IMR-90 (cell line): Measurements from ENCODE around the gene YPEL3.

ENCODE experiments used
- BHLHE40 ChIP-seq: fragments of 150-350 bp; IDR thresholded peaks from 2 replicates; pipeline ENCODE4 v1.6.1; 2016; ENCODE audit warnings: mild to moderate bottlenecking, low read depth, low read length
- CTCF ChIP-seq: conservative IDR thresholded peaks from 2 replicates; pipeline ENCODE4 v1.5.1; 2012; ENCODE audit warnings: mild to moderate bottlenecking, low read depth, low read length, improper control_type of control experiment
- FOS ChIP-seq: fragments of 150-350 bp; IDR thresholded peaks from 2 replicates; pipeline ENCODE4 v1.6.1; 2016; ENCODE audit warnings: low read depth, low read length
- MAFK ChIP-seq: IDR thresholded peaks from 2 replicates; pipeline ENCODE4 v1.6.1; 2012; ENCODE audit warnings: low read depth, low read length, improper control_type of control experiment
- NFE2L2 ChIP-seq: fragments of 150-350 bp; IDR thresholded peaks from 2 replicates; pipeline ENCODE4 v1.6.1; 2016; ENCODE audit warnings: low read depth, mild to moderate bottlenecking, low read length
- POLR2A ChIP-seq: IDR thresholded peaks from 2 replicates; pipeline ENCODE4 v1.6.1; 2012; ENCODE audit warnings: mild to moderate bottlenecking, low read depth, low read length
- RCOR1 ChIP-seq: IDR thresholded peaks from 2 replicates; pipeline ENCODE4 v1.6.1; 2012; ENCODE audit warnings: mild to moderate bottlenecking, low read length, improper control_type of control experiment; ENCODE audit not compliant: insufficient replicate concordance
- RFX5 ChIP-seq: IDR thresholded peaks from 2 replicates; pipeline ENCODE4 v1.8.0; 2012; ENCODE audit warnings: low read depth, mild to moderate bottlenecking, low read length, moderate library complexity
- USF2 ChIP-seq: fragments of 150-350 bp; IDR thresholded peaks from 2 replicates; pipeline ENCODE4 v1.6.1; 2017; ENCODE audit warnings: mild to moderate bottlenecking, antibody characterized with exemption, low read length, low read depth

GRCh38 chr16:30144017-30144416 lies 48.0 kb upstream of the YPEL3 start:
- TF ChIP-seq USF2 (no peak), RFX5 (no peak), CTCF (no peak), POLR2A (no peak), RCOR1 (no peak), MAFK (no peak), FOS (no peak), NFE2L2 (no peak), BHLHE40 (no peak)
